Measurements from ENCODE around the gene GNAO1.

DNA sequence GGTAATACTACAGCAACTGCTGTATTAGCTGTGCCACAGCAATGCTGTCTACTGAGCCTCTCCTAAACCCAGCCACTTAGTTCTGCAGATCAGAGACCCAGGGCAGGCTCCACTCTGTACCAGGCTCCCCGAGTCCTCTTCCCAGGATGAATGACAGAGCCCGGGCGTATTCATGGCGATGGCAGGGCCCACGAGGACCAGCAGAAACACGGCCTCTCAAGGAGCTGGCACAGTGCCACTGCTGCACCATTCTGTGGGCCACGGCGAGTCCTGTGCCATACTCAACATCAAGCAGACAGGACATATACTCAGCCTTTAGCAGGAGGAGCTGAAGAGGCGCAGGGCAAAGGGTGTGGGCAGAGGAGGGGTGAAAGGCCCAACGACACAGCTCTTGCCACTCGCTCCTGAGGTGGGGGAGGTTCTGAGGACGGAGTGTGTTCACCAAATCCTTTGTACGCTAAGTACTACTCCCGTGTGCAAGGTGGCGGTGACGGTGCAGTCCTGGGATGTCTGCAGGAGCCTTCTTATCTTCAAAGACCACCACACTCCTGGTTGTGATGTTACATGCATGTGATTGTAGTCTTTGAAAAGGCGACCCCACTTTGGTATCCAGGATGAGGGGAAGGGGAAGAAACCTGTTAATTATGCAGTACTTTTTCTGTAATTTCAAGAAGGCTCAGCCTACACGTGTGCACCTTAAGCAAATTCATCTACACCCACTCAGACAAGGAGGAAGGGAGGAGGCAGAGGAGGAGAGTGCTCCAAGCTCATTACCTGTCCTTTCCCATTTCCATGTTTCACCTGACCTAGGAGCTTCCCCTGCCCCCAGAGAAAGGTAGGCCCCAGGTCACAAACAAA lies 136.0 kb downstream of the GNAO1 start:
- TF ChIP-seq EZH2phosphoT487 (IDR thresholded peaks at IDR 0.05; ENCODE audit: insufficient read depth, low read depth), result no peak
- no peak for TF ChIP-seq EZH2 (IDR thresholded peaks at IDR 0.05; ENCODE audit: insufficient read depth, poor library complexity, severe bottlenecking)
